GM06990 (cell line): ENCODE results near the gene RPH3AL.

Experiments used
- DNase-seq: peaks from one replicate; pipeline ENCODE4 v3.0.0-alpha.2; 2011; ENCODE audit not compliant: insufficient read length; ENCODE audit errors: extremely low read depth
- H3K27me3 ChIP-seq: replicated peaks from 2 replicates; pipeline ENCODE4 v1.6.0; 2011; ENCODE audit warnings: low read length; ENCODE audit not compliant: control insufficient read depth, insufficient read depth
- H3K36me3 ChIP-seq: 2 replicates; pipeline ENCODE4 v1.5.1; 2011; ENCODE audit warnings: low read length; ENCODE audit not compliant: control insufficient read depth, insufficient read depth
- H3K4me3 ChIP-seq: replicated peaks from 2 replicates; pipeline ENCODE4 v1.5.1; 2011; ENCODE audit warnings: low read depth, mild to moderate bottlenecking, control low read depth, low read length
- TF ChIP-seq, protein P1 (sequence below): IDR thresholded peaks from 2 replicates; pipeline ENCODE4 v1.5.1; 2011; ENCODE audit warnings: low read length, control low read depth, mild to moderate bottlenecking, inconsistent platforms; ENCODE audit not compliant: insufficient read depth, poor library complexity, severe bottlenecking

The RPH3AL gene

DNA sequence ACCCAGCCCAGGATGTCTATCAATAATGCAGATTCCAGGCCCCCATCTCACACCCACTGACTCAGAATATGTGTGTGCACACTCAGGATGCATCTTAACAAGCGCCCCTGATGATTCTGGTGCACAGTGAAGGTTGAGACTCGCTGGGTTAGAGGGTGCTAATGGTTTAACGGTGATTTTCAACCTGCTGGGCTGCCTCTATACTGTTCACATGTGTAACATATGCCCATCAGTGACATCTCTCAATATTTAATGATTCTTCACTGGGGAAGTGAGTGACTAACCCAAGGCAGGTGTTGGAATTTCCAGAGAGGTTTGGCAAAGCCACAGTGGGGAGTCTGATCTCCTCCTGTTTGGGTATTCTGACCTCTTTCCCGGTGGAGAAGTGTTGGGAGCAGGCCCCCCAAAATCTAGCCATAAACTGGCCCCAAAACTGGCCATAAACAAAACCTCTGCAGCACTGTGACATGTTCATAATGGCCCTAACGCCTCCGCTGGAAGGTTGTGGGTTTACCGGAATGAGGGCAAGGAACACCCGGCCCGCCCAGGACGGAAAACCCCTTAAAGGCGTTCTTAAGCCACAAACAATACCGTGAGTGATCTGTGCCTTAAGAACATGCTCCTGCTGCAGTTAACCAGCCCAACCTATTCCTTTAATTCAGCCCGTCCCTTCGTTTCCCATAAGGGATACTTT lies 167.0 kb downstream of the RPH3AL start:
- Histone ChIP-seq H3K4me3 (no peak overlapping the region), H3K36me3 (no peaks in the 10 kb centered on the region), H3K27me3 (peaks cover 2% of the 10 kb centered on the region; the same call in 1 of the 2 replicates)
- TF ChIP-seq, protein P1, sequence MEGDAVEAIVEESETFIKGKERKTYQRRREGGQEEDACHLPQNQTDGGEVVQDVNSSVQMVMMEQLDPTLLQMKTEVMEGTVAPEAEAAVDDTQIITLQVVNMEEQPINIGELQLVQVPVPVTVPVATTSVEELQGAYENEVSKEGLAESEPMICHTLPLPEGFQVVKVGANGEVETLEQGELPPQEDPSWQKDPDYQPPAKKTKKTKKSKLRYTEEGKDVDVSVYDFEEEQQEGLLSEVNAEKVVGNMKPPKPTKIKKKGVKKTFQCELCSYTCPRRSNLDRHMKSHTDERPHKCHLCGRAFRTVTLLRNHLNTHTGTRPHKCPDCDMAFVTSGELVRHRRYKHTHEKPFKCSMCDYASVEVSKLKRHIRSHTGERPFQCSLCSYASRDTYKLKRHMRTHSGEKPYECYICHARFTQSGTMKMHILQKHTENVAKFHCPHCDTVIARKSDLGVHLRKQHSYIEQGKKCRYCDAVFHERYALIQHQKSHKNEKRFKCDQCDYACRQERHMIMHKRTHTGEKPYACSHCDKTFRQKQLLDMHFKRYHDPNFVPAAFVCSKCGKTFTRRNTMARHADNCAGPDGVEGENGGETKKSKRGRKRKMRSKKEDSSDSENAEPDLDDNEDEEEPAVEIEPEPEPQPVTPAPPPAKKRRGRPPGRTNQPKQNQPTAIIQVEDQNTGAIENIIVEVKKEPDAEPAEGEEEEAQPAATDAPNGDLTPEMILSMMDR: no peak
- no peak for DNase-seq

DNA sequence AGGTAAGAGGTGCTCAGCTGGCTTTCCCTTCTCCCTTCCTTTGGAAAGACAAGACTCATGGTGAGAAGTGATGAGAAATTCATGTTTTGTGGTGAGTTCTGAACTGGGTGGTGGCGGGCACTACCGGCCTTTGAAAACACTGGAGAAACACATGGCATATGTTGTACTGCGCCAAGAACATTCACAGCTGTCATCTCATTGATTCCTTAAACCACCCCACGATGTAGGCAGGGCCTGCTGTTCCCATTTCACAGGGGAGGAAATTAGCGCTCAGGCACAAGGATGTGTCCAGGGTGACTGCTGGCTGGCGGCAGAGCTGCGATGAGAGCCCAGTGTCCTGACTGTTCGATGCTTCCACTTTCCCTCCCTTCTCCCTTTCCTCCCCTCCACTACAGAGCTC lies 169.6 kb downstream of the RPH3AL start:
- DNase-seq: no peak
- TF ChIP-seq, protein P1: no peak
- H3K27me3 ChIP-seq: peaks cover 5% of the 10 kb centered on the region
- H3K36me3 ChIP-seq: no peaks in the 10 kb centered on the region
- H3K4me3 ChIP-seq: no peak overlapping the region

DNA sequence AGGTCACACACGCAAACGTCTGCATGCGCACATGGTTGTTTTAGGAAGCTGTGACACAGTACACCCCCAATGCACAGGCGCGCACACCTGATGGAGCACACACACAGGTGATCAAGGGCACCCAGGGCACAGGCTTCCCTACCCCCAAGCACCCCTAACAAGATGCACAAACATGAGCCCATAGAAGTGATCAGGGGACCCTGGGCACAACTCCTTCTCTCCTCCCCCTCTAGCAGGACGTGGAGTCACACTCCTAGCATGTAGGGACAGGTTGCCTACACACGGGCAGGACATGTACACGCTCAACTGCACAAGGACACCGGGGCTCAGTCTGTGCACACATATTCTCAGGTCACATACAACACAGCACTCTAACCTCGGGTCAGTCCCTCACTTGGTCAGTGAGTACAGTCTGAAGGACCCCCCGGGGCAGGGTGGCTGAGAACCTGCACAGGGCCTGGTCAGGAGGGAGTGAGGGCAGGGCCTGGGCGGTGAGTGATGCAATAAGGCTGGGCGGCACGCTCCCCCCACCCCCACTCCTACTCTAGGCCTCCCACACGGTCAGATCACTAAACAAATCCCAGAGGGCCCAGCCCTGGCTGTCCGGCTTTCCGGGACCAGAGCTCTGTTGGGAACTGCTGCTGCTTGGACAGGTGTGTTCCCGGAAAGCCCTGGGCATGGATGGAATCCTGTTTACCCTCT lies 170.4 kb downstream of the RPH3AL start:
- peaks cover 5% of the 10 kb centered on the region for H3K27me3 ChIP-seq
- no peaks in the 10 kb centered on the region for H3K36me3 ChIP-seq
- H3K4me3 ChIP-seq: no peak overlapping the region
- TF ChIP-seq, protein P1: no peak
- no peak for DNase-seq

DNA sequence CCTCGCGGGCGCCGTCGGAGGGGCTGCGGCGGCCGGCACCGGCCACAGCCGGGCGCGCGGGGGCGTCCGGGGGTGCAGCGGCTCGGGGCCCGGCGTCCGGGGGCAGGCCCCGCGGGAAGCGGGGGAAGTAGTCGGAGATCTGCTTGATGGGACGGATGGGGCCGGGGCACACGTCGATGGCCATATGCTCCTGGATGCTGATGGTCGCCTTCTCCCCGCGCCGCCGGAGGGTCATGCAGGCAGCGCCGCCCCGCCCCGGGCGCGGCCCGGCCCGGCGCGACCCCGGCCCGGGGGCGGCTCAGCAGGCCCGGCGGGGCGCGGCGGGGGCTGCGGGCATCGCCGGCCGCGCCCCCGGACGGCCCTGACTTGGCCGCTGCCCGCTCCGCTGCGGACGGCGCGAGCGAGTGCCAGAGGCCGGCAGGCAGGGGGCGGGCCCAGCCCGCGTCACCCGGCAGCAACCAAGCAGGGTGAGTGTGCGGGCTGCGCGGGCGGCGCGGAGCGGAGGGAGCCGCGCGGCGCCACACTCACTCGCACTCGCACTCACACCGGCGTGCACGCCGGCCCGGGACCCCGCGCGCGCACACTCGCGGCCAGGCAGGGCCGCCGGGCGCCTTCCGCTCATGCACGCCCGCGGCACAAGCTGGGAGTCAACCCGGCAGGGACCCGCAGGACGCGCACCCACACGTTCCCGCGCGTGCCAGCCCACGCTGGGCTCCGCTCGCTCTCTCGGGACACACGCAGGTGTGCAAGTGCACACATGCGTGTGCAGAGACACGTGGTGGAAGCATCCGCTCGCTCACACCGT lies 171.2 kb downstream of the RPH3AL start, which contains the start of gene DOC2B:
DOC2B (minus strand) TSS at position 406 of the 805 bp plus-strand sequence; CDS start at position 235, 171 bp downstream.
- DNase-seq: no peak
- TF ChIP-seq, protein P1: no peak
- no peak within 1 kb of the TSS for H3K4me3 ChIP-seq
- H3K36me3 ChIP-seq: no peaks in the 10 kb centered on the region
- peaks cover 5% of the 10 kb centered on the region for H3K27me3 ChIP-seq

DNA sequence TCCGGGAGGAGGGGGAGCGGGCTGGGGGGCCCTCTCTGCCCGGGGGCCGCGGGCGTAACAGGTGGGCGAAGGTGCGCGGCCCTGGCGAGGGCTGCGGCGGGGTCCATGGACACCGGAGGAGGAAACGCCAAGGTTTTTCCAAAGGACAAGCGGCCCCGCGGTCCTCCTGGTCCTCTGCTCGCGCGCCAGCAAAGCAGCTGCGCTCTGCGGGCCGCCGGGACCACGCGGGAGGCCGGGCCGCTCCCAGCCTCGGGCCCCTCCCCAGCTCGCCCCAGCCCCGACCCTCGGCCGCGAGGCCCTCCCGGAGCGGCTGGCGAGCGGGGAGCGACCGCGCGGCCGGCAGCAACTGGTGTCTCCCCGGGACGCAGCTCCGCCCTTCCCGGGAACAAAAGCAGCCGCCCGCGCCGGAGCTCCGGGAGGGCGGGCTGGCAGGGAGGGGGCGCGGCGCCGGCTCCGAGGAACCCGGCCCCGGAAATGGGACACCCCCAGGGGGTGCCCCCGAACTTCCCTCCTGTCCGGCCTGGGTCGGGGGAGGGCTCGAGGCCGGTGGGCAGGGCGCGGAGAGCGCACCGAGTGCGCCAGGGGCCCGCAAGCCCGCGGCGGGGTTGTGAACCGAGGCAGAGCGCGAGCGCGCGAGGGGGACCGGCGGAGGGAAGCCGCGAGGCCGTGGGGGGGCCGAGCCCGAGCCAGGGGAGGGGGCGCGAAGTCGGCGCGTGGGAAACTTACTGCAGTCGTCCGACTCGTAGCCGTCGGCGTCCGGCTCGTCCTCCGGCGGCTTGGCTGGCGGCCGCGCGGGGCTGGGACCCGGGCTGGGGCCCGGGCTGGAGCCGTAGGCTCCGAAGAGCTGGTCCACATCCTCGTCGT lies 172.0 kb downstream of the RPH3AL start:
- TF ChIP-seq, protein P1: no peak
- Histone ChIP-seq H3K27me3 (peaks cover 5% of the 10 kb centered on the region), H3K4me3 (no peak overlapping the region), H3K36me3 (no peaks in the 10 kb centered on the region)
- DNase-seq: no peak
